ENCODE data around the gene ADGRV1.

Gene ADGRV1, protein sequence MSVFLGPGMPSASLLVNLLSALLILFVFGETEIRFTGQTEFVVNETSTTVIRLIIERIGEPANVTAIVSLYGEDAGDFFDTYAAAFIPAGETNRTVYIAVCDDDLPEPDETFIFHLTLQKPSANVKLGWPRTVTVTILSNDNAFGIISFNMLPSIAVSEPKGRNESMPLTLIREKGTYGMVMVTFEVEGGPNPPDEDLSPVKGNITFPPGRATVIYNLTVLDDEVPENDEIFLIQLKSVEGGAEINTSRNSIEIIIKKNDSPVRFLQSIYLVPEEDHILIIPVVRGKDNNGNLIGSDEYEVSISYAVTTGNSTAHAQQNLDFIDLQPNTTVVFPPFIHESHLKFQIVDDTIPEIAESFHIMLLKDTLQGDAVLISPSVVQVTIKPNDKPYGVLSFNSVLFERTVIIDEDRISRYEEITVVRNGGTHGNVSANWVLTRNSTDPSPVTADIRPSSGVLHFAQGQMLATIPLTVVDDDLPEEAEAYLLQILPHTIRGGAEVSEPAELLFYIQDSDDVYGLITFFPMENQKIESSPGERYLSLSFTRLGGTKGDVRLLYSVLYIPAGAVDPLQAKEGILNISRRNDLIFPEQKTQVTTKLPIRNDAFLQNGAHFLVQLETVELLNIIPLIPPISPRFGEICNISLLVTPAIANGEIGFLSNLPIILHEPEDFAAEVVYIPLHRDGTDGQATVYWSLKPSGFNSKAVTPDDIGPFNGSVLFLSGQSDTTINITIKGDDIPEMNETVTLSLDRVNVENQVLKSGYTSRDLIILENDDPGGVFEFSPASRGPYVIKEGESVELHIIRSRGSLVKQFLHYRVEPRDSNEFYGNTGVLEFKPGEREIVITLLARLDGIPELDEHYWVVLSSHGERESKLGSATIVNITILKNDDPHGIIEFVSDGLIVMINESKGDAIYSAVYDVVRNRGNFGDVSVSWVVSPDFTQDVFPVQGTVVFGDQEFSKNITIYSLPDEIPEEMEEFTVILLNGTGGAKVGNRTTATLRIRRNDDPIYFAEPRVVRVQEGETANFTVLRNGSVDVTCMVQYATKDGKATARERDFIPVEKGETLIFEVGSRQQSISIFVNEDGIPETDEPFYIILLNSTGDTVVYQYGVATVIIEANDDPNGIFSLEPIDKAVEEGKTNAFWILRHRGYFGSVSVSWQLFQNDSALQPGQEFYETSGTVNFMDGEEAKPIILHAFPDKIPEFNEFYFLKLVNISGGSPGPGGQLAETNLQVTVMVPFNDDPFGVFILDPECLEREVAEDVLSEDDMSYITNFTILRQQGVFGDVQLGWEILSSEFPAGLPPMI (N-terminal part only)

DNA sequence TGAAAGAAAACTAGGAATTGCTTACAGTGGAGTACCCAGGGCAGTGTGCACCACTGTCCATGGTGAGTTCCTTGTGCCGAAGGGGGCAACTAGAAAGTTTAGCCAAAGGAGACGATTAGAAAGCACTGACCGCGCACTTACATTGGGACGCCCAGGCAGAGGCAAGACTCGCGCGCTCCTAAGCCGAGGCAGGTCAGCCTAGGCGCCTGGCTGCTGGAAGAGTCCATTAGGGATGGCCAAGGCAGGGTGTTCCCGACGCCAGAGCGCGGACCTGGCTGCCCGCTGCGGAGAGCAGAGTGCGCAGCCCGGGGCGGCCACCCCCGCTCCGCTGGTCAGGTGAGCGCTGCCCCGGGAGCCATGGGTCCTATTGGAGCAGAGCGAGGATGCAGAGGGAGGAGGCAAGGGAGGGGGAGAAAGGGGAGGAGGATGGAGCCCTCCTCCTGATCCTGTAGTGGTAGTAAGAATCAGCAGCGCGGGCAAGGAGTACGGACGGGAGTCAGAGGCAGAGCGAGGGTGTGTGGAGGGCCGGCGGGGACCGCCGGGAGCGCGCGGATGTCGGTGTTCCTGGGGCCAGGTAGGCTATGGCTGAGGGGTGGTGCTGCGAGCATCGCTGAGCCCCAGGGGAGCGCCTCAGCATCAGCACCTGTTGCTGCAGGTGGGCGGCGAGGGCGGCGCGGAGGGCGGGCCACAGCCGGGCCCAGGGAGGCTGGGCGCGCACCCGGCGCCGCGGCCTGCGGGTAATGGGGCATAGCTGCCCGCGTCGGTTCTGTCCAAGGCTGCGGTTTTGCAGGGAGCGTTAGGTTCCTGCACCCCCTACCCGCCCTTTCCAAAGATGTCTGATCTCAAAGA is at the start of gene ADGRV1:
Gene ADGRV1, plus strand, starts transcription at position 454 of the 849 bp plus-strand sequence. Its CDS starts 99 bp downstream, at position 553.
- TF ChIP-seq, protein P1, sequence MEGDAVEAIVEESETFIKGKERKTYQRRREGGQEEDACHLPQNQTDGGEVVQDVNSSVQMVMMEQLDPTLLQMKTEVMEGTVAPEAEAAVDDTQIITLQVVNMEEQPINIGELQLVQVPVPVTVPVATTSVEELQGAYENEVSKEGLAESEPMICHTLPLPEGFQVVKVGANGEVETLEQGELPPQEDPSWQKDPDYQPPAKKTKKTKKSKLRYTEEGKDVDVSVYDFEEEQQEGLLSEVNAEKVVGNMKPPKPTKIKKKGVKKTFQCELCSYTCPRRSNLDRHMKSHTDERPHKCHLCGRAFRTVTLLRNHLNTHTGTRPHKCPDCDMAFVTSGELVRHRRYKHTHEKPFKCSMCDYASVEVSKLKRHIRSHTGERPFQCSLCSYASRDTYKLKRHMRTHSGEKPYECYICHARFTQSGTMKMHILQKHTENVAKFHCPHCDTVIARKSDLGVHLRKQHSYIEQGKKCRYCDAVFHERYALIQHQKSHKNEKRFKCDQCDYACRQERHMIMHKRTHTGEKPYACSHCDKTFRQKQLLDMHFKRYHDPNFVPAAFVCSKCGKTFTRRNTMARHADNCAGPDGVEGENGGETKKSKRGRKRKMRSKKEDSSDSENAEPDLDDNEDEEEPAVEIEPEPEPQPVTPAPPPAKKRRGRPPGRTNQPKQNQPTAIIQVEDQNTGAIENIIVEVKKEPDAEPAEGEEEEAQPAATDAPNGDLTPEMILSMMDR (IDR thresholded peaks at IDR 0.05): no peak

DNA sequence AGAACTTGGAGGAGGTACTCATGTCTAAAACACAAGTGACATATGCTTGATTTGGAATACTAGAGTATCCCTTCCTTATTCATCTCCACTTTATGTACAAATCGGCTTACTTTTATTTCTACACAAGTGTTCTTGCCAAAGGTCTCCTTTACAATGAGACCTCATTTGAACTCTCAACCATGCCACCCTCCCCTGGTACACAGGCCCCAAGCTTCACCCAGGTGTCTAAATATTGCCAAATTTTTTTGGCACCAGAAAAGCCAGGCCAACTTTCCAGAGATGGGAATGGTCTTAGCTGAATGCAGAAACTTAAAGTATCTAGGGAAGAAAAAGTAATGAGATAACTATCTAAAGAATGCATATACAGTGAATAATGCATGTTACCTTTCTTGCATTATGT is 48.2 kb upstream of the ADGRV1 start:
- TF ChIP-seq, protein P1 (IDR thresholded peaks at IDR 0.05): no peak

DNA sequence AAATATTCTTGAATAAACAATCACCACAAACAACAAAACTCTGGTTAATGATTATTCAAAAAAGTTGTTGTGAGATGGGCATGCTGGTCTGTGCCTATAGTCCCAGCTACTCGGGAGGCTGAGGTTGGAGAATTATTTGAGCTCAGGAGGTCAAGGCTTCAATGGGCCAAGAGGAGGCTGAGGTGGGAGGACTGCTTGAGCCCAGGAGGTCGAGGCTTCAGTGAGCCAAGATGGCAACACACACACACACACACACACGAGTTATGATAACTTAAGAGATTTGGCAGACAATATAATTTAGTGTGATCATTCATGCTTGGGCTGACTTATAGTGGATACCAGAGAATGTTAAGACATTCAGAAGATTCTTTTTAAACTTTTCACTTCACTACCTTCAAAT is 44.1 kb upstream of the ADGRV1 start:
- TF ChIP-seq, protein P1 (IDR thresholded peaks at IDR 0.05): no peak

DNA sequence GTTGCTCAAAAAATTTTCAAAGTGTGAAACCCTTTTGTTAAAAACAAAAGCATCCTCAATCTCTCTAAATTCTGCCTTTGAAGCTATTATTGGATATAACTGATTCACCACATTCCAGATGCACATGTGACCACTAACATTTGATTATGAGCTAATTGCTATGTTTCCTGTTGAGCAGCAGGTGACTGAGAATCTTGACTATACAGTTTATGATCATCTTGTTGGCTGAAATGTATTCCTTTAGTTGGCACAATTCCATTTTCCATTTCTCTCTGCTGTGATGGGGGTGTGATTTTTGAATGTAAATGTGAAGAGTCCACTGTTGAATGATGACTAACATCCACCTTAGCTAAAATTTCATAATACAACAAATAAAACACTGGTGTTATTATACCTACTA is 39.9 kb upstream of the ADGRV1 start:
- TF ChIP-seq, protein P1 (IDR thresholded peaks at IDR 0.05): no peak

DNA sequence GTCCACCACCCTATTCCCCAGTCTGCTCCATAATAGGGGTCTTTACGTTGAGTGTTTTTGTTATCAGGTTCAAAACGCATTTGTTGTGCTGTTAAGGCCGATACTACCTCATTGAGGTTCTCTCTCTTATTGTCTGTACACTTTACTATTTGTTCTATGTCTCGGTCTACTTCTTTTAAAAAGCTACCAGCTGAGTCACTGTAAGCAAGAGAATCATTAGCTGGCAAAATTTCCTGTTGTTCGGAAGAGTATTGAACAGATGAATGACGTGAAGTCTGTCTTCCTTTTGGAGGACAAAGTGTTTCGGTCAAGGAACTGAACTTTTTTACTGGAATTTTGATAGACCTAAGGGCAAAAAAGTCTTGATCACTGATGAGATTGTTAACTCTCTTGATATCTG is 39.5 kb upstream of the ADGRV1 start:
- TF ChIP-seq, protein P1 (IDR thresholded peaks at IDR 0.05): no peak

DNA sequence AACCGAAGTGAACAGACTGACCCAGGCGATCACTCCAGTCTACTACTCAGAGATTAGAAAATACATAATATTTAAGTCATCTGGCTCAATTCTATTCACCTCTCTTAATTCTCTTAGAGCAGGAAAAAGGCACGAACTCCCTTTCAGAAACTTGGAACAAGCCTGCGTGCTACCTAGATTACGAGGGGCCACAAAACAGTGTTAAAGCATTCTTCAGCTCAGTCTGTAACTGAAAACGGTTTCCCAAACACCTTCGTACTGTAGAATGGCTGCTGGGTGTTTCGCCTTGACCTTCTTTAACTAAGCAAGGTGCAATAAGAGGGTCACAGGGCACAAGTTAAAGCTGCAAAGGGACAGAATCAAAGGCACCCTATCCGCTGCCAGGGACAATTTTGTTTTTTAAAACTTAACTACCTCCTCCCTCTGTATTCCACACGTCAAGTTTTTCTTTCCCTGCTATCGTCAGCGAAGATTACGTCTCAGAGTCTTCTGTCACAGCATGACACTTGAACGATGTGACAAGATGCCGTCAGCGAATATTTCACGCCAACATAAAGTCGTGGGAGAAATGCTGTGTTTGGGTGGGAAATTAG is 29.9 kb upstream of the ADGRV1 start:
- TF ChIP-seq, protein P1 (IDR thresholded peaks at IDR 0.05): no peak
